Neural crest cell (in vitro differentiated cells): ENCODE measurements around the gene SLC7A7. TPM values are rescaled to one million over a fixed set of nuclear protein-coding genes. Genes with fewer than 3 reads are reported as not detected.
A peak's percentile ranks its signal among the peaks of the same experiment; 100 is the strongest.

Source experiments
- DNase-seq: peaks from one replicate; pipeline ENCODE4 v3.0.0; 2021; ENCODE audit warnings: low read depth, mixed read lengths, low spot score
- H3K27ac Mint-ChIP-seq: one replicate; pipeline ENCODE4 v1.8.0; 2021; ENCODE audit warnings: mild to moderate bottlenecking, mixed read lengths; ENCODE audit not compliant: unreplicated experiment
- H3K27me3 Mint-ChIP-seq: 2 replicates; pipeline ENCODE4 v1.8.0; 2021; ENCODE audit warnings: low read depth, mild to moderate bottlenecking, mixed read lengths
- H3K36me3 Mint-ChIP-seq: 2 replicates; pipeline ENCODE4 v1.8.0; 2021; ENCODE audit warnings: low read depth, mild to moderate bottlenecking, mixed read lengths
- H3K4me1 Mint-ChIP-seq: 2 replicates; pipeline ENCODE4 v1.8.0; 2021; ENCODE audit warnings: mixed read lengths
- H3K4me3 Mint-ChIP-seq: one replicate; pipeline ENCODE4 v1.8.0; 2021; ENCODE audit warnings: mild to moderate bottlenecking, mixed read lengths
- H3K9me3 Mint-ChIP-seq: 2 replicates; pipeline ENCODE4 v1.8.0; 2021; ENCODE audit warnings: mixed read lengths
- CTCF ChIP-seq: fragments of 200-600 bp; sonication (generic); conservative IDR thresholded peaks from 2 replicates; pipeline ENCODE4 v1.5.0; 2021; ENCODE audit warnings: antibody characterized with exemption, mild to moderate bottlenecking
- total RNA-seq: library from RNA; stranded (reverse); gene quantifications from 2 replicates; pipeline ENCODE4 v1.2.1, GENCODE V29; 2021

Gene SLC7A7
- total RNA-seq, 1 donor from 2014 or later, result 0.54 TPM

GRCh38 chr14:22844221-22845102 is 29.2 kb upstream of the SLC7A7 start:
- peaks cover 25% of the 10 kb centered on the region for H3K4me1 Mint-ChIP-seq
- no peak for TF ChIP-seq CTCF
- no peaks in the 10 kb centered on the region for H3K27me3 Mint-ChIP-seq
- H3K27ac Mint-ChIP-seq, result no peak overlapping the region
- H3K36me3 Mint-ChIP-seq, result peaks cover 4% of the 10 kb centered on the region
- no peak overlapping the region for H3K4me3 Mint-ChIP-seq
- no peaks in the 10 kb centered on the region for H3K9me3 Mint-ChIP-seq
- no peak for DNase-seq

GRCh38 chr14:22843123-22843925 is 28.1 kb upstream of the SLC7A7 start:
- Mint-ChIP-seq H3K4me3 (no peak overlapping the region), H3K27ac (peak overlapping the region; percentile 95), H3K36me3 (peaks cover 6% of the 10 kb centered on the region), H3K9me3 (no peaks in the 10 kb centered on the region), H3K27me3 (peaks cover 5% of the 10 kb centered on the region), H3K4me1 (peaks cover 26% of the 10 kb centered on the region)
- TF ChIP-seq CTCF, result no peak
- DNase-seq, result no peak

- no peak for DNase-seq
- TF ChIP-seq CTCF, result no peak
- H3K27me3 Mint-ChIP-seq, result peaks cover 11% of the 10 kb centered on the region
- H3K4me1 Mint-ChIP-seq, result peaks cover 22% of the 10 kb centered on the region
- H3K4me3 Mint-ChIP-seq, result peak overlapping the region; percentile 23
- H3K9me3 Mint-ChIP-seq, result no peaks in the 10 kb centered on the region
- H3K27ac Mint-ChIP-seq, result no peak overlapping the region
- peaks cover 6% of the 10 kb centered on the region for H3K36me3 Mint-ChIP-seq
These were observed 27.2 kb upstream of the SLC7A7 start for GRCh38 chr14:22842211-22843122.

DNA sequence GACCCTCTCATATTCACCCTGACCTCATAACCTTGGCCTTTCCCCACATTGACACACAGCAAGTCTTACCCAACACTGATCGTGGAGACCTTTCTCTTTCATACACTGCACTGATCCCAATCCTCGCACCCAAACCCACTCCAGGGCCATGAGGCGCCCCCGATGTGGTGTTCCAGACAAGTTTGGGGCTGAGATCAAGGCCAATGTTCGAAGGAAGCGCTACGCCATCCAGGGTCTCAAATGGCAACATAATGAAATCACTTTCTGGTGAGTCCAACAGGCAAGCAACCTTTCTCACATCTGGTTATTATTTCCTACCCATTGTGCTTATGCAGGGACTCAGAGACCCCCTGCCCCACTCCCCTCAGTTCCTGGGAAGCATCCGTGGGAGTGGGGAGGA is 26.5 kb upstream of the SLC7A7 start:
- TF ChIP-seq CTCF, result no peak
- Mint-ChIP-seq H3K4me3 (no peak overlapping the region), H3K36me3 (peaks cover 6% of the 10 kb centered on the region)

DNA sequence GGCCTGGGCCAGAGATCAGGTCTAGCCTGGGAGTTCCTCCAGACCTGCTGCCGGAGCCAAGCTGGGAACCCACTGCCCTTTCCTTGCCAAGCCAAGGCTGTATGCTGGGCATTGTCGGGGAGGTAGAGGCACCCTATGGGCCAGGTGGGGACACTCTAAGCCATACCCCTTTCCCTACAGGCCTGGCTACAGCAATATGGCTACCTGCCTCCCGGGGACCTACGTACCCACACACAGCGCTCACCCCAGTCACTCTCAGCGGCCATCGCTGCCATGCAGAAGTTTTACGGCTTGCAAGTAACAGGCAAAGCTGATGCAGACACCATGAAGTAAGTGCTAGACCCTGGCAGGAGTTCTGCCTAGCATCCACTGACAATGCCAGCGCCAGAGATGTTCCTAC is 26.1 kb upstream of the SLC7A7 start:
- peaks cover 6% of the 10 kb centered on the region for H3K36me3 Mint-ChIP-seq
- peaks cover 22% of the 10 kb centered on the region for H3K27me3 Mint-ChIP-seq
- H3K27ac Mint-ChIP-seq, result no peak overlapping the region
- H3K4me1 Mint-ChIP-seq, result peaks cover 26% of the 10 kb centered on the region
- H3K4me3 Mint-ChIP-seq, result no peak overlapping the region
- no peaks in the 10 kb centered on the region for H3K9me3 Mint-ChIP-seq
- TF ChIP-seq CTCF, result no peak
- no peak for DNase-seq

More for the DNA sequence above, 26.5 kb upstream of the SLC7A7 start:
- no peaks in the 10 kb centered on the region for H3K9me3 Mint-ChIP-seq
- peaks cover 25% of the 10 kb centered on the region for H3K4me1 Mint-ChIP-seq
- H3K27me3 Mint-ChIP-seq, result peaks cover 18% of the 10 kb centered on the region
- H3K27ac Mint-ChIP-seq, result no peak overlapping the region
- no peak for DNase-seq
